Spleen (tissue), 11 donors: ENCODE data around the gene MSMB. TPM values are rescaled to one million over a fixed set of nuclear protein-coding genes. Genes with fewer than 3 reads are reported as not detected.
"Not testable (repeated sequence)": the region's sequence is repeated elsewhere in the genome, so short reads cannot be mapped to it uniquely, and the experiment has no call there.

ENCODE experiments used
- DNase-seq: peaks from one replicate; pipeline ENCODE4 v3.0.0-alpha.2; 2020
- H3K27ac ChIP-seq, 8 donors: fragments of 200-600 bp; sonication (generic) in 7 of 8; 1 replicate in 4 of 8; 2 replicates in 4 of 8; pipeline versions ENCODE4 v1.5.0 to v1.8.0; 2016 to 2021; ENCODE audit warnings: inconsistent platforms in 4 of 8, mild to moderate bottlenecking in 4 of 8, moderate library complexity in 1 of 8
- H3K27me3 ChIP-seq, 7 donors: fragments of 200-600 bp; sonication (generic) in 6 of 7; replicated peaks in 1 of 7; 1 replicate in 4 of 7; 2 replicates in 3 of 7; pipeline versions ENCODE4 v1.5.0 to v1.8.0; 2016 to 2021; ENCODE audit warnings: inconsistent platforms in 3 of 7, mild to moderate bottlenecking in 1 of 7
- H3K36me3 ChIP-seq, 6 donors: fragments of 200-600 bp; sonication (generic) in 5 of 6; 1 replicate in 4 of 6; 2 replicates in 2 of 6; pipeline versions ENCODE4 v1.5.0 to v1.8.0; 2016 to 2021; ENCODE audit warnings: inconsistent platforms in 2 of 6
- H3K4me1 ChIP-seq, 6 donors: fragments of 200-600 bp; sonication (generic) in 5 of 6; 1 replicate in 3 of 6; 2 replicates in 3 of 6; pipeline versions ENCODE4 v1.5.0 to v1.8.0; 2016 to 2021; ENCODE audit warnings: inconsistent platforms in 3 of 6
- H3K4me3 ChIP-seq, 8 donors: fragments of 200-600 bp; sonication (generic) in 7 of 8; 1 replicate in 4 of 8; 2 replicates in 4 of 8; pipeline versions ENCODE4 v1.5.0 to v1.8.0; 2016 to 2021; ENCODE audit warnings: inconsistent platforms in 4 of 8, mild to moderate bottlenecking in 4 of 8, moderate library complexity in 2 of 8
- H3K9me3 ChIP-seq, 8 donors: fragments of 200-600 bp; sonication (generic) in 7 of 8; 1 replicate in 4 of 8; 2 replicates in 4 of 8; pipeline versions ENCODE4 v1.5.0 to v1.8.0; 2016 to 2021; ENCODE audit warnings: inconsistent platforms in 4 of 8
- POLR2A ChIP-seq, 3 donors: fragments of 450-650 bp; IDR thresholded peaks; one replicate each; pipeline ENCODE4 v1.5.1; 2017; ENCODE audit warnings: antibody characterized with exemption in 3 of 3, mild to moderate bottlenecking in 1 of 3
- POLR2AphosphoS5 ChIP-seq, 3 donors: sonication (generic); formaldehyde crosslinking; IDR thresholded peaks; one replicate each; pipeline ENCODE4 v1.5.1; 2017; ENCODE audit warnings: antibody characterized with exemption in 3 of 3
- WGBS, 5 donors: extraction: QIAGEN DNeasy Blood & Tissue Kit in 3 of 5; methylation state at CpG; one replicate each; pipeline versions ENCODE4 v1.1.5 to v1.1.7; 2013 to 2018; 5-methylcytosine and 5-hydroxymethylcytosine counted together
- intact Hi-C: fragments of 100-400 bp; cut with DNase I; formaldehyde crosslinking; loops from one replicate; pipeline ENCODE4 v1.15.0; 2023; ENCODE audit warnings: low total_unique reads
- polyA plus RNA-seq, 3 donors: library from polyadenylated mRNA; stranded (reverse); fragments of 200-250 nt; gene quantifications; one replicate each; pipeline ENCODE4 v1.2.1, GENCODE V29; 2013
- total RNA-seq, 7 donors: library from RNA; depleted of rRNA in 3 of 7; stranded (reverse); fragments of >200 nt in 3 of 7; fragmentation: NEBNext Ultra II Directional in 4 of 7; extraction: Animal tissue kit (Norgen Biotek cat#: 25700) in 4 of 7; gene quantifications; one replicate each; pipeline versions ENCODE4 v1.1.0 to v1.2.1, GENCODE V29; 2016 to 2021
- TF ChIP-seq, protein P1 (sequence below), 11 experiments: fragments of 200-600 bp in 7 of 11; fragments of 450-650 bp in 4 of 11; sonication (generic) in 4 of 11; IDR thresholded peaks in 8 of 11; conservative IDR thresholded peaks in 3 of 11; 1 replicate in 7 of 11; 2 replicates in 4 of 11; pipeline versions ENCODE4 v1.4.0 to v1.8.0; 2016 to 2021; ENCODE audit warnings: antibody characterized with exemption in 11 of 11, inconsistent platforms in 4 of 11, mild to moderate bottlenecking in 1 of 11
- donor health status: healthy with polysubstance abuse.
- donor health status: DM: no; HTN: no; CAD: no; lungs with moderate emphysema.
- donor health status: DM: no; HTN: no; CAD: no.
- donor health status: Bipolar disorder and iron deficiency.
- donor health status: healthy.
- donor health status: DM: no; HTN: no; CAD: no.
- donor health status: DM: yes; HTN: yes; CAD: no.

Gene MSMB
- total and polyA plus RNA-seq, 10 donors: not detected

GRCh38 chr10:46092524-46093081 is 46.5 kb upstream of the MSMB start:
- Histone ChIP-seq H3K27ac (peak overlapping the region in 7 of 8 donors; percentile 45 to 79 (median 70)), H3K4me3 (peak overlapping the region in 1 of 8 donors; percentile 52), H3K36me3 (no peaks in the 10 kb centered on the region), H3K9me3 (no peaks in the 10 kb centered on the region), H3K27me3 (no peaks in the 10 kb centered on the region), H3K4me1 (peaks cover 27 to 72% (median 39%) of the 10 kb centered on the region in 6 donors)
- 11 to 19% (median 13%) methylated on average over 5 of the region's 5 CpGs for WGBS, 5 donors
- no peak for DNase-seq
- no peak for TF ChIP-seq POLR2A (IDR thresholded peaks at IDR 0.05)
- TF ChIP-seq POLR2AphosphoS5 (IDR thresholded peaks at IDR 0.05): peak in 1 of 3 donors; percentile 22
- intact Hi-C loops: no loop called here

- Histone ChIP-seq H3K27me3 (no peaks in the 10 kb centered on the region), H3K4me3 (peak overlapping the region in 1 of 8 donors; percentile 52), H3K27ac (peak overlapping the region; percentile 35 to 79 (median 66)), H3K36me3 (no peaks in the 10 kb centered on the region), H3K4me1 (peaks cover 21 to 66% (median 36%) of the 10 kb centered on the region in 6 donors), H3K9me3 (no peaks in the 10 kb centered on the region)
- TF ChIP-seq POLR2AphosphoS5 (IDR thresholded peaks at IDR 0.05): peak in 1 of 3 donors; percentile 48
- no peak for TF ChIP-seq POLR2A (IDR thresholded peaks at IDR 0.05)
- TF ChIP-seq, protein P1, sequence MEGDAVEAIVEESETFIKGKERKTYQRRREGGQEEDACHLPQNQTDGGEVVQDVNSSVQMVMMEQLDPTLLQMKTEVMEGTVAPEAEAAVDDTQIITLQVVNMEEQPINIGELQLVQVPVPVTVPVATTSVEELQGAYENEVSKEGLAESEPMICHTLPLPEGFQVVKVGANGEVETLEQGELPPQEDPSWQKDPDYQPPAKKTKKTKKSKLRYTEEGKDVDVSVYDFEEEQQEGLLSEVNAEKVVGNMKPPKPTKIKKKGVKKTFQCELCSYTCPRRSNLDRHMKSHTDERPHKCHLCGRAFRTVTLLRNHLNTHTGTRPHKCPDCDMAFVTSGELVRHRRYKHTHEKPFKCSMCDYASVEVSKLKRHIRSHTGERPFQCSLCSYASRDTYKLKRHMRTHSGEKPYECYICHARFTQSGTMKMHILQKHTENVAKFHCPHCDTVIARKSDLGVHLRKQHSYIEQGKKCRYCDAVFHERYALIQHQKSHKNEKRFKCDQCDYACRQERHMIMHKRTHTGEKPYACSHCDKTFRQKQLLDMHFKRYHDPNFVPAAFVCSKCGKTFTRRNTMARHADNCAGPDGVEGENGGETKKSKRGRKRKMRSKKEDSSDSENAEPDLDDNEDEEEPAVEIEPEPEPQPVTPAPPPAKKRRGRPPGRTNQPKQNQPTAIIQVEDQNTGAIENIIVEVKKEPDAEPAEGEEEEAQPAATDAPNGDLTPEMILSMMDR (IDR thresholded peaks at IDR 0.05 in 8 of 11, conservative IDR thresholded peaks at IDR 0.05 in 3 of 11): no peak
- 22 to 47% (median 32%) methylated on average over 4 to 12 of the region's 12 CpGs for WGBS, 5 donors
- peak; percentile 86 for DNase-seq
- intact Hi-C loops: no loop called here
These were observed 45.9 kb upstream of the MSMB start for GRCh38 chr10:46091828-46092523.

GRCh38 chr10:46091080-46091827 is 45.2 kb upstream of the MSMB start:
- TF ChIP-seq POLR2A (IDR thresholded peaks at IDR 0.05) (no peak), POLR2AphosphoS5 (IDR thresholded peaks at IDR 0.05) (no peak)
- TF ChIP-seq, protein P1 (IDR thresholded peaks at IDR 0.05 in 8 of 11, conservative IDR thresholded peaks at IDR 0.05 in 3 of 11): no peak
- Histone ChIP-seq H3K9me3 (no peaks in the 10 kb centered on the region), H3K27ac (peak overlapping the region in 6 of 8 donors; percentile 35 to 79 (median 66)), H3K4me1 (peaks cover 14 to 59% (median 29%) of the 10 kb centered on the region in 6 donors), H3K36me3 (no peaks in the 10 kb centered on the region), H3K4me3 (peak overlapping the region in 1 of 8 donors; percentile 52), H3K27me3 (no peaks in the 10 kb centered on the region)
- intact Hi-C loops: no loop called here
- DNase-seq: peak; percentile 77
- WGBS, 5 donors: 53 to 64% (median 59%) methylated on average over 4 to 9 of the region's 9 CpGs

DNA sequence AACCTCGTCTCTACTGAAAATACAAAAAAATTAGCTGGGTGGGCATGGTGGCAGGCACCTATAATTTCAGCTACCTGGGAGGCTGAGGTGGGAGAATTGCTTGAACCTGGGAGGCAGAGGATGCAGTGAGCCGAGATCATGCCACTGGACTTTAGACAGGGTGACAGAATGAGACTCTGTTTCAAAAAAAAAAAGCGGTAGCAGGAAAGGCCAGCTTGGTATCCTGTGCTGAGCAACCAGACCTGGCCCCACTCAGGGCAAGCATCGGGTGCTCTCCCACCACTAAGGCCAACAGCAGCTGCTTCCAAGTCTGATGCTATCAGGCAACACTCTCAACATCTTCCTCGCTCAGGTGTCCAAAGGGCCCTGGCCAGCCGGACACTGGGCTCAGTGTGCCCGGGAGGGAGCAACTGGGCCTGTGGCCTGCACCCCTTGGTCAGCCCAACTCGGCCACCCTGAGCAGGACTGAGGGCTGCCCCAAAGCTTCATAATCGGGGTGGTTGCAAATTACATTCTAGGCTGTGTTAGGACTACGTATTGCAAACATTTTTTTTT is 44.3 kb upstream of the MSMB start:
- H3K9me3 ChIP-seq: no peaks in the 10 kb centered on the region
- H3K4me1 ChIP-seq: peaks cover 12 to 49% (median 23%) of the 10 kb centered on the region in 6 donors
- 88 to 92% (median 91%) methylated on average over 10 of the region's 10 CpGs for WGBS, 5 donors
- H3K27me3 ChIP-seq: no peaks in the 10 kb centered on the region
- H3K36me3 ChIP-seq: no peaks in the 10 kb centered on the region
- no peak overlapping the region for H3K4me3 ChIP-seq
- intact Hi-C loops: no loop called here
- TF ChIP-seq POLR2AphosphoS5 (IDR thresholded peaks at IDR 0.05) (no peak), POLR2A (IDR thresholded peaks at IDR 0.05) (no peak)
- TF ChIP-seq, protein P1 (IDR thresholded peaks at IDR 0.05 in 8 of 11, conservative IDR thresholded peaks at IDR 0.05 in 3 of 11): no peak
- no peak overlapping the region for H3K27ac ChIP-seq
- DNase-seq: no peak

DNA sequence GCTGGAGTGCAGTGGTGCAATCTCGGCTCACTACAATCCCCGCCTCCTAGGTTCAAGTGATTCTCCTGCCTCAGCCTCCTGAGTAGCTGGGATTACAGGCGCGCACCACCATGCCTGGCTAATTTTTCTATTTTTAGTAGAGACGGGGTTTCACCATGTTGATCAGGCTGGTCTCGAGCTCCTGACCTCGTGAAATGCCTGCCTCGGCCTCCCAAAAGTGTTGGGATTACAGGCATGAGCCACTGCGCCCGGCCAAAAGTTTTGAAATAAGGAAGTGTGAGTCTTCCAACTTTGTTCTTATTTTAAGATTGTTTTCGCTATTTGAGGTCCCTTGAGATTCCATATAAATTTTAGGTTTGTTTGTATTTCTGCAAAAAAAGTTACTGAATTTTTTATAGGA is 41.3 kb upstream of the MSMB start:
- H3K4me1 ChIP-seq: peaks cover 9 to 20% (median 13%) of the 10 kb centered on the region in 6 donors
- intact Hi-C loops, H3K4me3 ChIP-seq, H3K27ac ChIP-seq, H3K27me3 ChIP-seq, H3K9me3 ChIP-seq, H3K36me3 ChIP-seq, DNase-seq: not testable (repeated sequence)
- 81 to 92% (median 87%) methylated on average over 11 of the region's 11 CpGs for WGBS, 5 donors
